Activated CD4-positive, alpha-beta T cell treated with anti-CD3 and anti-CD28 coated beads, Interleukin-2, Interleukin-4, amounts not matched to agents 100 ng/mL and 50 ng/mL, durations not matched to agents 16 hours and 8 hours (primary cell): ENCODE measurements around the gene EXOC4.

Experiments used
- DNase-seq: peaks from one replicate; pipeline ENCODE4 v3.0.0-alpha.2; 2020; ENCODE audit warnings: low spot score

Gene EXOC4

DNA sequence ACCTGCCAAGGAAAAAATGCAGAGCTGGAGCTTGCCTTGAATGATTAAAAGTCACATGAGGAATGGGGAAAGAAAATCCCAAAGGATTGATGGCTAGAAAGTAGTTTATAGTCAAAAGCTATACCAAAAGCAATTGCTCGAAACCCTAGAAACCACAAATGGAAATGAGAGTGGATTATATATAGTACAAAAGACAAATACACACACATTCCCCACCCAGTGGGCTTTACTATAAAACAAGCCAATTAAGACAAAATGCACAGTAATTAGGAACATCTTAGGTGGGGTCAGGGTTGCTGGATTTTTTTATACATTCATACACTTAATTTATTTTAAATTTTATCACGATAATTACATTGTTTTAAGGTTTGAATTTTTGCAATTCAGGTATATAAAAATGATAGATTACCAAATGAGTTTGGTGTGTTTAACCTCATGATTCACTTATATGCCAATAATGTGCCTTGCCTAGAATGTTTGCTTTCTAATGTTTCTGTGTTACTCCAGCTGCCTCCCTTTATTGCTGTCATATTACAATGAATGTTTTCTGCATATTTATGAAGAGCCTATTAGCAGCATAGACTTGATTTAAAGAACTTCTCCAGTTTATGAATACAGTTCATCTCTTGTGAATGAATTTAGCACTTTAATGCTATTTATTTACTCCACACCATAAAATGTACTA, 421.3 kb downstream of the EXOC4 start:
- DNase-seq = no peak

DNA sequence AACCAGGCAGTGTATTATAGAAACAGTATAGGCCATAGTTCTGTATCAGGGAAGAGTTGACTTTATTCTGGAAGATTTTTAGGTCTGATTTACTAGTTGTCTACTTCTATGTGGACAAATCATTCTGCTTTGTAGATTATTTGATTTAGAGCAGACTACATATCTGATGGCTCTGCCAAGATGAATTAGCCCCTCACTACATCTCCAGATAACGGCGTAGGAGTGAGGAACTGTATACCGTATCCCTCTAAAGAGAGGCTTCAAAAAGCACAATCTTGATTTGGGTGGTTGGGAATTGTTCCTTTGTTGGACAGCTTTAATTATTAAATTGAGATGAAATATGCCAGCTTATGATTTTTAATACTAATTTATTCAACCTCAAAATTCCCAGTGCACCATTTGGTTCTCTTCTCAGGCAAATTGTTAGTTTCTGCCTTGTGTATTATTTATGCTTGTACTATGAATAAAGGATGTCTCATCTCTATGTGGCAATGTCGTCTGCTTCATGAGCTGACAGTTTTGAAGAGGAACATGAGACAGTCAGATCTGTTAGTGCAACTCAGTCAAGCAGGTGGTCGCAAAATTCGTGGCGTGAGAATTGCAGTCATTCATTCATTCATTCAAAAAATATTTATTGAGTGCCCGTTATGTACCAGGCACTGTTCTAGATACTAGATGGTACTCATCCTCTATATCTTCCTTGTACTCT, 422.8 kb downstream of the EXOC4 start:
- no peak for DNase-seq

DNA sequence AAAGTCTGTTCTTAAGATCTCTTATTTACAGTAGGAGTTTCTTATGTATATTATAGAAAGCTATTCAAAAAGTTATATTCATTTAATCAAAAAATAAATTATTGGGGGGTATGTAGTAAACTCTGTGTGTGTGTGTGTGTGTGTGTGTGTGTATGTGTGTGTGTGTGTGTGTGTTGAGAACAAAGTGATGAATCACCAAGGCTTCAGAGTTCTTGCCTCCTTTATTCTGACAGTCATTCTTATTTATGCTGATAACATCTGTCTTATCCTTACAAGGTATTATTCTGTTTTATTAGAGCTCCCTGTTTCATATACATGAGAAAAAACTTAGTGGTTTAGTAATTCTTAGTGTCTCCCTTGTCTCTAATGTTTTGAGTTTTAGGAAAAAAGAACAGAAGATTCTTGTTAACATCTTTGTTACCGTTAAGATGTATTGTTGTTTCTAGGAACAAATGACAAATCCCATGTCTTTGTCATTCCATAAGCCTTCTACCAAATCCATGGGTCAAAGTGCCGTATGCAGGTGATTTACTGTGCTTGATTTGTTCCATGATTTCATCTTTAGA, 424.0 kb downstream of the EXOC4 start:
- DNase-seq = no peak

DNA sequence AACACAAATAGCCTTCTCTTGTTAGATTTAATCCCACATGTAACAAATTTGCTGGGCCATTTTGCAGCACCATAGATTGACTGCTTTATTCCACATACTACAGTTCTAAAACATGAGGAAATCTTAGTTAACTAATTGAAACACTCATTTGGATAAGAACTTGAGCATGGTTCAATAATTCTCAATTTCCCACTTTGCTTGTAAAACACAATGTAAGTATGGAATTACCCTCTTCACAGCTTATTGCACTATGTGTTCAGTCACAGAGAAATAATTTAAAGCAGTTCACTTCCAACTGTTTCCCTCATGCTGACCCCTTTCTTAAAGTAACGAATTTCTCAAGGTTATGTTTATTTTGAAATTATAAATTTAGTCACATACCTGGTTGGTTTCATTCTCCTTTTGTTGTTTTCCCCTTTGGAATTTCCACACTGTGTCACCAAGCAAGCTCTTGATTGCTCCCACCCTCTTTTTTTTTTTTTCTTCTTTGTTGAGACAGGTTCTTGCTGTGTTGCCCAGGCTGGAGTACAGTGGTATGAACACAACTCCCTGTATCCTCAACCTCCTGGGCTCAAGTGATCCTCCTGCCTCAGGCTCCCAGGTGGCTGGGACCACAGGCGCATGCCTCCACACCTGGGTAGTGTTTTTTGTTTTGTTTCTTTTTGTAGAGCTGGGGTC, 425.4 kb downstream of the EXOC4 start:
- no peak for DNase-seq

DNA sequence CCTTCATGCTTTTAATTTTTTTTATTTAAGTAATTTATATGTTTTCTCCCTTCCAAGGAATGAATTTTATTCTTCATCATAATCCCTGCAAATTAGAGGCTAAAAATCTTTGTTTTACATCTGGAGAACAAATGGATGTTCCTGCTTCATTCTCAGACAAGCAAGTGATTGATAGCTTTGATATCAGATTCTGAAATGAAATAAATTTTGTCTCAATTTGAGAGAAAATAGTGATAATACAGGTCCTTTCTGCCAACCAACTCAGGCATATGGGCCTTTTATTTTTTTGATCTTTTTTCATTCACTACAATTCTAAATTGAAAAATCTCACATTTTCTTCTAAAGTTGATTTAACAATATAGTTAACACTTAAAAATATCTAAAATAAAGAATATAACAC, 427.1 kb downstream of the EXOC4 start:
- DNase-seq = no peak

DNA sequence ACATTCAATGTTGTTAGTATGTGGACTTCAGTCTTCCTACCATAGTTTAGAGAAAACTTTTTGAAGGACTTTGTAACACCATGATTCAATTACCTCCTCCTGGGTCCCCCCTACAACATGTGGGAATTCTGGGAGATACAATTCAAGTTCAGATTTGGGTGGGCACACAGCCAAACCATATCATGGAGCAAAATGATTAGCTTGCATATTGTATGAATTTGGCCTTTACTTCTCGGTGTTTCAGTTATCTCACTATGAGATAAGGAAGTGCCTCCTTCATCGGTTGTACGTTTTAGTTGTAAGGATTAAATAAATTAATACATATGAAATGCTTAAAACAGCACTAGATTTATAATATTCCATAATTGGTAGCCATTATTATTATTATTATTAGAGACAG, 428.7 kb downstream of the EXOC4 start:
- no peak for DNase-seq

DNA sequence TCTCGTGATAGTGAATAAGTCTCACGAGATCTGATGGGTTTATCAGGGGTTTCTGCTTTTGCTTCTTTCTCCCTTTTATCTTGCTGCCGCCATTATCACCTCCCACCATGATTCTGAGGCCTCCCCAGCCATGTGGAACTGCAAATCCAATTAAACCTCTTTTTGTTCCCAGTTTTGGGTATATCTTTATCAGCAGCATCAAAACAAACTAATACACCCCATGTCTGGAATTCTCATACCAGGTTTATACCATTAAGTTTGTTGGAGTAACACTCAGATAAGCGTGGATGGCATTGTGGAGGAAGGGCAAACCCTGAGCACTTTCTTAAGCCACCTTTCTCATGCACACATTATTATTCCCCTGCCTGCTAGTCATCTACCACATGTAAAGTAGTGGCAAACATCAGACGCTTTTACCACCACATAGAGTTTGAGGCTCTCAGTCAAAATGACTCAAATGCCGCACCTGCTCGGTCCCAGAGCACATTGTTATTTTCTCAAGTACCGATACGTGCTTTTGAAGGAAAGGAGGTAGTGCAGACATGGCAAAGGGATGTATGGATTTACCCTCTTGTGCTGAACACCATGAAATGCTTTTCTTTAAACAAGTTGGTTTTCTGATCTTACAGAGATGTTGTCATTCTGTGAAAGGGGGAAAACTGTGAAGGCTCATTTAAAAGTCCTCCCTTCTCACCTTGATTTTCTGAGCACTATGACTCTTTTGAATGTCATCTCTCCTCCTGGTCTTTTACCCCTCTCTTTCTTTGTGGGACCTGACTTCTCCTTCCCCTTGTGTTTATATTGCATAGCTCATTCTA, 429.7 kb downstream of the EXOC4 start:
- DNase-seq = peak; percentile 1

DNA sequence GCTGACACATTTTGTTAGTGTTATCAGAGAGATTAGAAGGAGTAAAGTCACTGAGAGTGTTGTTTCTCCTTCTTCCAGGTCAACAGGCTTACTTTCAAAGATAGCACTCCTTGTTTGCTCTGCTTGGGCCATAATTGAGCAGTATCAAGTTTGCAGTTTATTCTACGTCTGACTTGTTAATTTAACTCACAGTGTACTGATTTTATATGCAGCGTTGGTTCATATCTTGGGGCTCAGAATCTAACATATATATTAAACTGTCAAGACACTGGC, 430.2 kb downstream of the EXOC4 start:
- DNase-seq = no peak

DNA sequence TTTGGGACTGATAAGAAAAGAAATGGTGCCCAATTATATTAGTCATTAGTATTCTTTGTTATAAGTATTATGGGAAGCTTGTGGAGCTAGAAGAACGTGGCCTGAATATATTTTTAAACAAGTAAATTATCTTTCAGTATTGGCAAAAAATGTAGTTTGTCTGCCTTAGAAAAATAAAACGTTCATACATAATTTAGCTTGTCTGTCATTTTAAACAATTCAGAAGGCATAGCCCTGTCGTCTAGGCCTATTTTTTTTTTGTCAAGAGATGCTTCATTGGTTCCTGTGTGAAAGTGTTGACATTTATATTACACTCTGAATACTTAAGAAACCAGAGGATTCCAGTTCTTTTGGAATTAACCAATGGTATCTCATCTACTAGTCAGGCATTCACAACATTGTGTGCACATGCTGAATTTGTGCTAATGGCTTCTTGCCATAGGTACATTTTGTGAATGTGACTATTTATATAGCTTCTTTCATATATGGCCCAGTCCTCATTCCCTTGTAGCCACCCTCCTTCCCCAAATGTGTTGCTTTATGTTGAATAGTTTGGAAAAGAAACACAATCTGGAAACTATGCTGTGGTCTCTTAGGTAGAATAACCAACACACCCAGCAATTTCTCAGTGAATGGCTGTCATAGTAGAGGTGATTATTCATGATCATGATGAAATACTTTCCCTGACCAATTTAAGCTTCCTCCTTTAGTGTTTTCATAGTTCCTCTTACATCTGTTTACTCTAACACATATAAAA, 435.8 kb downstream of the EXOC4 start:
- DNase-seq = no peak

DNA sequence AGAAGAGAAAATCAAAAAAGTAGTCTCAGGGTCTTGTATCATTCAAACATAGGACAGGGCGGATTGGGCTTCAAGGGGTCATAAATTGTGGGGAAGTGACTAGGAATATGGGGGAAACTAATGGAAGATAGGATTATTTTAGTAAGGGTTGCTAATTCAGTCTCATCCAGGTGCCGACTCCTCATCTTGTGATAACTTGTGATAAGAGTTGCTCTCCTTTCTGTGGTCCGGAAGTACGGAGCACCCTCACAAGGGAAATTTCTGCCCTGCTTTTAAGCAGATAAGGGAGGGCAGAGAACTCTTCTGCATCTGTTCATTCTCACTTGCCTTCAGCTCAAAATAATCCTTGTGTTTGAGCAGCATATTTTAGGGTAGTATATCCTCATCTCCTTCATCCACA, 437.9 kb downstream of the EXOC4 start:
- DNase-seq = no peak

DNA sequence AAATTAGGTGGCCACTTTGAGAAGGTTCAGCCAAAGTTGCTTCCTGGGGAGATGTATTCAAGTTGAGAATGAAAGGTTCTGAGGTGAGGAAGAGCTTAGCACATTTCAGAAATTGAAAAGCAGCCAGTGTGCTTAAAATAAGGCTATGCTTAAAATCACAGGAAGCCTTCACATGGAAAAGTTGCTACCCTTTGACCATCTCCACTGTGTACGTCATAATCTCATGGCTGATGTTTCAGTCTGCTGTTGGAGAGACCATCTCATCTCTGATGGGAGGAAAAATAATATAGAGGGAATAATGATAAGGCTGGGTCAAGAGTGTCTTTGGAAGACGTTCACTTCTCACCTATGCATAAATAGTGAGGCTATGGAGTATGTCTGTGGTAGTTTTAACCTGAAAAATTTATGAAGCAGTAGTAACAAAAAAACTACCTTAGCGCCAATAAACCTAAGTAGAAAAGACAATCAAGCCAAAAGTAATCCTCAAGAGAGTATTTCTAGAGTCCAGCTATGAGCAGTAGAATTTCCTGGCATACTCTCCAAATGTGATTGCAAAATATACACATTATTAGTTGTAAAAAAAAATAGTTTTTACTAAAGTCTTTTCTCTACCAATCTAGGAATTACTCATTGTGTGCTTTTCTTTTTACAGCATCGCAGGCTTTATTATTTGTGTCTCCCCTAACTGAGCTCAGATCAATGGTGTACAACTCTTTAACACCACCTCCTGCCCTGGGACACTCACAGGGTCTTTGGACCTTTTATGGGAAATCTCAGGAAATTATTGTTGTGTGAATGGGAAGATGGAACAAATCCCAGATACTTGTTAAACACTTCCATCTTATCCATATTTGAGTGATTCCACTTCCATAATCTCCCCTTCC, 439.1 kb downstream of the EXOC4 start:
- no peak for DNase-seq

DNA sequence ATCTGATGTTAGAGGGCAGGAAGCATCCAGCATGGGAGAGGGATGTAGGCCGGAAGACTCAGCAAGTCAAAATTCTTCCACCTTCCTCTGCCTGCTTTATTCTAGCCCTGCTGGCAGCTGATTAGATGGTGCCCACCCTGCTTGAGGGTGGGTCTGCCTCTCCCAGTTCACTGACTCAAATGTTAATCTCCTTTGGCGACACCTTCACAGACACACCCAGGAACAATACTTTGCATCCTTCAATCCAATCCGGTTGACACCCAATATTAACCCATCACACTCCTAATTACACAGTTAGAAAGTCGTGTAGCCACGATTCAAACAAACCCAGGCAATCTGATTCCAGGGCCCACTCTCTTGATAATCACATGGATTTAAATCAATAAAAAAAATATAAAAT, 440.4 kb downstream of the EXOC4 start:
- no peak for DNase-seq

DNA sequence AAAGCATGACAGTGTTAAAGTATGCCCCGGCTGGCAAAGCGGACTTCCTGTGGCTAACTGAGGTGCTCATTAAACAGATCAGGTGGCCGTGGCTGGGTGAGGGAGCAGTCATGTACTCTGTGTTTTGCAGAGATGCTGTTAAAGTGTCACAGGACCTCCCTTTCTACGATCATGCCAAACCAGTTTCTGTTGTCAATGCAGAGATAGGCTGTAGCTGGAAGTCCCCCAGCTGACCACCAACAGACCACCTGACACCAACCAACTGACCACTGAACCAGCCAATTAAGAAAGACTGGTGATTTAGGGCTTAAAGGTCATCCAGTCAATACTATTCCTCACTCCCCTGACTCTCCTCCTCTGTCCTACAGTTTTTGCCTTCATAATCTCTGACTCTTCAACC, 443.2 kb downstream of the EXOC4 start:
- DNase-seq = no peak

DNA sequence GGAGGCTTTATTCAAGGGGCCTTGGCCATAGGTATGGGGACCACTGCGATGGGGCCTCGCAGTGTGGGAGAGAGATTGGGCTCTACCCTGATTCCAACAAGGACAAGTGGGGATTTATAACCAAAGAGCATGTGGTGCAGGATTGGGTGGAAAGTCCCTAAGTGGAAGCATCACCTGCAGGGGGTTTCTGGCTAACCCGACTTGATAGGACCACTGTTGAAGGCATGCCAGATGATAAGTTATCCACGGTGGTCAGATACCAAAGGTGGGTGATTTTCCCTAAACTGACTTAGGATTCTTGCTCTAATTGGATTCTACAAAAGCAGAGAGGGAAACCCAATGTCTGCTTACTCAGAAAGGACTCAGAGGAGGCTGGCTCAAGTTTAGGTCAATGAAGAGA, 444.7 kb downstream of the EXOC4 start:
- no peak for DNase-seq

DNA sequence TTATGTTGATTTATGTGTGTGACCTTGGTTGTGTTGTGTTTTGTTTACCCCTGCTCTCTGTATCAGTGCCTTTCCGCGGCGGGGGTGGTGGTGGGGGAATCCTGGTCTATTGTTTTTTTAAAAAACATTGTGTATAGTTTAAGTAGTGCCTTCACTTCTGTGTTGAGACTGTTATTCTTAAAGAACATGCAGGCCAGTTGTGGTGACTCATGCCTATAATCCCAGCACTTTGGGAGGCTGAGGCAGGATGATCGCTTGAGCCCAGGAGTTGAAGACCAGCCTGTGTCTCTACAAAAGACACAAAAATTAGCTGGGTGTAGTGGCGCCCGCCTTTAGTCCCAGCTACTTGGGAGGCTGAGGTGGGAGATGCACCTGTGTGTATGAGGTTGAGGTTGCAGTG, 445.2 kb downstream of the EXOC4 start:
- DNase-seq = no peak

DNA sequence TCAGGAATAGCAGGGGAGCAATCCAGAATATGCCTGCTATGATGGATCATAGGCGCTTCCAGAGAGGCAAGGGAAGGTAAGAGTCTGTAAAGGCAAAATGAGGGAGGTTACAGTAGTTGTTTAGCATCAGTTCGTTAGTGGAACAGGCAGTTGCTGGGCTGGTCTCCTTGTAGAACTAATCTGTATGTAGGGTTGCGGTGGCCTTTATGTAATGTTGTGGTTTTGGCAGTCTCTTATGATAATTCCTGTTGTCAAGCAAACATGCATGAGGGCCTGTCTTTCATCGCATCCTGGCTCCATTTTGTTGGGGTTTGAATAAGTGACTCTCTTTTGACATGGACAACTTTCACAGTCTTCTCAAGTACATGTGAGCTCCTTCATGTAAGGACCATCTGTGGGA, 446.5 kb downstream of the EXOC4 start:
- DNase-seq = no peak

DNA sequence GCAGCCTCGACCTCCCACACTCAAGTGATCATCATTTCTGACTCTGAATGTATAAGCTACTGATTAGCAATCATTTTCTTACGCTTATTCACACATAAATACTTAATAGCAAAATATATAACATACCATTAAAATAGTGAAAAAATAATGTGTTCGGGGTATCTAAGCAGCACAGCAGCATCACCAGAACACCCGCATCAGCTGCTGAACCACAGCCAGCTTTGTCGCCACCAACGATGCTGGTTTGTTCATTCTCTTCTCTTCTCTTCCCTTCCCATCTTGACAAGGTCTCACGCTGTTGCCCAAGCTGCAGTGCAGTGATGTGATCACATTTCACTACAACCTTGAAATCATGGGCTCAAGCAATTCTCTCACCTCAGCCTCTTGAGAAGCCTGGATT, 449.2 kb downstream of the EXOC4 start:
- no peak for DNase-seq

DNA sequence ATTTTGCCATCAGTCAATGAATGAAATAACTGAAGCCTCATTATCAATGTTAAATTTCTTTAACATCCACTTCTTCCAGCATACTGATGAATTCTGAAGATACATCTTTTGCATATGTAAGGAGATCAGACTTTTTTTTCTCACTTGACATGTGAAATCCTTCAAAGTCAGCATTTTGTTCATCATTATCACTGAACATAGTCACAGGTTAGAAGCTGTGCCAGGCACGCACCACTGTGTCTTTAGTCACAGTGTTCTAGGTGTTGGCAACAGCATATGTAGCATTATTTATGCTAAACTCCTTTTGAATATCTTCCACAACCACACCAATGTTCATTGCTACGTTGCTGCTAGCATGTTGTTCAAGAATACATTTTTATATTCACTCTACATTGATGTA, 450.1 kb downstream of the EXOC4 start:
- DNase-seq = no peak

DNA sequence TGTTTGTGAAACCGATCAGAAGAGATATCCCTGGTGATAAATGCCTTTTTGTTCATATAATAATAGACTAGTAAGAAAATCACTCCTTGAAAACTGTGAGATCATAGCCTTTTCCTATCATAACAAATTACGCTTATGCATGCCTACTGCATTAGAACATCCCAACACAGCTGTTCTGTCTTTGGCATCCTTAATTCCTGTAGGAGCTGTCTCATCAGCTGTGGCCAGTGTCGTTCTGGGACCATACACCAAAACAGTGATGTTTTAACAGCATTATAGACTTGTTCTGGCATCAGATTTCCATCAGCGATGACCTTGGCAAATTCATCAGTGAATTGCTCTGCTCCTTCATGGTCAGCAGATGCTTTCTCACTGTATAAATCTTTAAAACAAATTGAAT, 450.7 kb downstream of the EXOC4 start:
- no peak for DNase-seq

DNA sequence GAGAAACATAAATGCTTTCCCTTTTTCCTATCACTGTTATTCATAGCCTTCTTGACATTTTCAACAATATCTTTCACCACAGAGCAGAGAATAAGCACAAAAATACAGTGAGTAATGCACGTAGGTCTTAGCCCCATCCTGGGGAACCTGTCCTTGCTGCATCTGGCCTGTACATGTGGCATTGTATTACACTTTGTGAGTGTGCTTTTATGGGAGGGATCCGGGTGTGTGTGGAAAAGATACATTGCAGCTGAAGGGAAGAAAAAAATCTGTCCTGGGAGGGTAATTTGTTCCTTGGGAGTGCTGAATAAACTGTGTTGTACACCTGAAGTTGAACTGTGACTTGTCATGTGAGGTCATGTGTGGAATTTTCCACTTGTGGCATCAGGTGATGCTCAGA, 451.6 kb downstream of the EXOC4 start:
- no peak for DNase-seq

DNA sequence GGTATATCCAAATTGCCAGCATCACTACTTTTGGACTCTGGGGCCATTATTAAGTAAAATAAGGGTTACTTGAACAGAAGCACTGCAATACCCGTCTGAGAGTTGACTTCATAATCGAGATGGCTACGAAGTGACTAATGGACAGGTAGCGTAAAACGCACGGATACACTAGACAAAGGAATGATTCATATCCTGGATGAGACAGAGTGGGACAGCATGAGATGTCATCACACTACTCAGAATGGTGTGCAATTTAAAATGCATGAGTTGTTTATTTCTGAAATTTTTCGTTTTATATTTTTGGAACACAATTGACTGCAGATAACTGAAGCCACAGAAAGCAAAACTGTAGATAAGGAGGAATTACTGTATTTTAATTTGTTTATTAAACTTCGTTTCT, 452.7 kb downstream of the EXOC4 start:
- peak; percentile 34 for DNase-seq
